IPS DF 4.7 (cell line): ENCODE measurements around the gene ZSWIM9.
"Not testable (repeated sequence)": the region's sequence is repeated elsewhere in the genome, so short reads cannot be mapped to it uniquely, and the experiment has no call there.

Experiments
- DNase-seq: peaks from one replicate; pipeline ENCODE4 v3.0.0-alpha.2; 2013; ENCODE audit warnings: low spot score; ENCODE audit errors: extremely low read depth

ZSWIM9 gene

GRCh38 chr19:48213959-48214358, 43.5 kb downstream of the ZSWIM9 start:
- no peak for DNase-seq

- DNase-seq = no peak
These were observed 46.5 kb downstream of the ZSWIM9 start for GRCh38 chr19:48216933-48217332.

- DNase-seq = no peak
These were observed 48.5 kb downstream of the ZSWIM9 start for GRCh38 chr19:48218997-48219396.

- not testable (repeated sequence) for DNase-seq
These were observed 50.3 kb downstream of the ZSWIM9 start for GRCh38 chr19:48220784-48221183.

GRCh38 chr19:48221628-48222027, 51.1 kb downstream of the ZSWIM9 start:
- DNase-seq = no peak

- DNase-seq = no peak
These were observed 60.2 kb downstream of the ZSWIM9 start for GRCh38 chr19:48230555-48231129.

GRCh38 chr19:48237057-48237456, 66.6 kb downstream of the ZSWIM9 start:
- DNase-seq = no peak

GRCh38 chr19:48239120-48239519, 68.6 kb downstream of the ZSWIM9 start:
- no peak for DNase-seq

- no peak for DNase-seq
These were observed 69.2 kb downstream of the ZSWIM9 start for GRCh38 chr19:48239582-48240141.

- DNase-seq = not testable (repeated sequence)
These were observed 71.3 kb downstream of the ZSWIM9 start for GRCh38 chr19:48241771-48242170.

GRCh38 chr19:48244281-48244680, 73.8 kb downstream of the ZSWIM9 start:
- no peak for DNase-seq

GRCh38 chr19:48246101-48246500, 75.6 kb downstream of the ZSWIM9 start:
- no peak for DNase-seq

- DNase-seq = no peak
These were observed 76.7 kb downstream of the ZSWIM9 start for GRCh38 chr19:48247212-48247611.
